ENCODE measurements around the gene MBP.
"Not testable (repeated sequence)": the region's sequence is repeated elsewhere in the genome, so short reads cannot be mapped to it uniquely, and the experiment has no call there.

Gene MBP

DNA sequence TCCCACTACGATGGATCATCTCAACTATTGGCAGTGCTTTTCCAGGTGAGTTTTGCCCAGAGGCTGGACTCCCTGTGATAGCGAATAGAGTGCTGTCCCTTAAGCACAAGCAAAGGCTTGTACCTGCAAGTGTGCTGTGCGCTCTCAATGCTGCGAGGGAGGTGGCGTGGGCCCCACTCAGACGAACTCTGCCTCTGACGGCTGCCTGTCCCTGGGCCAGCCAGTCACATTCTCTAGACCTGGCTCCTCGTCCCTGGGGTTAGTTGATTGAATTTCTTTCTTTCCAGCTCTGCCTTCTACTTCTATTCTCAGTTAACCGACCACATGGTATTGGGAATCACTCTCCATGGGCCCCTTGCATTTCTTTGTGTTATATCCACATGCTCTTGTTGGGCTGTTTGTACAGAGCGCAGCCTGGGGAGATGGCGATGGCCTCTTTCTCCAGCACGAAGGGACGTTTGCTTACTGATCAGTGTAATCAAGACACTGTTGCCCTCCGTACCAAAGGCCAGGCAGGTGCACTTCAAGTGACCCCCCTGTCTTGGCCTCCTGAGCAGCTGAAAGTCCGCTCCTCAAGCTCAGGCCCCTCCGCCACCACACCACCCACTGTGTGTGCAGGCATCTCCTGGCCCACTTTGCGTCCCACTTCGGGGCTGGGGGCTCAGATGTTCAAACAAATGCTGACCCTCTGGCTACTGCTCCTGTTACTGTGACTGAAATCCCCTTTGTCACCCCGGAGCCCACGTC is 158.9 kb downstream of the MBP start:
- in situ Hi-C loops (cut with HindIII; ENCODE audit: low pct_unique_long_range_greater_than_20kb, low sequenced_read_pairs): no loop called here
- TF ChIP-seq JUND (IDR thresholded peaks at IDR 0.05; ENCODE audit: low read depth): no peak
- no peak for DNase-seq (ENCODE audit: low read depth in 1 of 2, low spot score in 1 of 2)

DNA sequence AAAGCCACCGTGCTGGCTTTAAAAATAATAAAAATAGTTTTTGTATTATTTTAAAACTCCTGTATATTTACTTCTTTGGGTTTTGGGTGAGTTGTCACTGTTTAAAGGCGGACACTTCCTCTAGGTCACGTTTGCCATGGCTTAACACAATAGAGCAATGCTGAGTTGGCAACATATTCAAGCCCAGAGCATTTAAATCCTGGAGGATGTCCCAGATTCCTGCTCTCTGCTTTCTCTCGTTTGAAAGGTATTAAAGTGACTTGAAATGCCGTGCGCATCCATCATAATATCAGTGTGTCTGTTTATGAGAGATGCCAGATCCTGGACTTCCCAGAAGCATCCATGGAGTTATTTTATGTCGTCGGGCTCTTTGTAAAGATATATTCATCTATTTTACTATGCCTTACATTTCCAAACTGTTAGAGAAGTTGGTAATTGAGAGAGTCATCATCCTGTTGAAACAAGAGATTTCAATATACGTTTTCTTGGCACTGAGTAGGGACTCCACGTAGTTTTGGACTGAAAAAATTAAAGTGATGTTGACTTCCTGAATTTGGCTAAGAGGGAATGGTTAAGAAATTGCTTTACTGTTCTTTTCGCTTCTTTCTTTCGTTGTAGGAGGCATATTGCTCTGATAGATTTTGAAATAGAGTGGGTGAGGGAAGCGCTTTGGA is 159.6 kb downstream of the MBP start:
- TF ChIP-seq JUND (IDR thresholded peaks at IDR 0.05; ENCODE audit: low read depth): no peak
- in situ Hi-C loops (cut with HindIII; ENCODE audit: low pct_unique_long_range_greater_than_20kb, low sequenced_read_pairs): no loop called here
- no peak for DNase-seq (ENCODE audit: low read depth in 1 of 2, low spot score in 1 of 2)

DNA sequence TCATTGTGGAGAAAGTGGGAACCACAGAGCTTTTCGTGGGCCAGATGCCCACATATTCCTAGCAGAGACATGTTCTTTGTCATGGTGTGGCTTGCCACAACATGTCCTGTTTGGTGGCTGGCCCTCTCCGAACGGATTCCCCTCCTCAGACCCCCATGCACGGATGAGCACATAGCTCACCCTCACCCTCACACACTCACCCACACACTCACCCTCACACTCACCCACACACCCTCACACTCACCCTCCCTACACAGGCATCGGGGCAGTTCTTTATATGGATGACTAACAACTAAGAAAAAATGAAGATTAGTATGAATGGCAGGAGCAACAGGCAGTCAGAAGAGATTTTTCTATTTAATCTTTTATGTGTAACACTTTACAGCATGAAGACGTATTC is 160.3 kb downstream of the MBP start:
- DNase-seq (ENCODE audit: low read depth in 1 of 2, low spot score in 1 of 2): no peak
- TF ChIP-seq JUND (IDR thresholded peaks at IDR 0.05; ENCODE audit: low read depth): no peak
- in situ Hi-C loops (cut with HindIII; ENCODE audit: low pct_unique_long_range_greater_than_20kb, low sequenced_read_pairs): no loop called here

DNA sequence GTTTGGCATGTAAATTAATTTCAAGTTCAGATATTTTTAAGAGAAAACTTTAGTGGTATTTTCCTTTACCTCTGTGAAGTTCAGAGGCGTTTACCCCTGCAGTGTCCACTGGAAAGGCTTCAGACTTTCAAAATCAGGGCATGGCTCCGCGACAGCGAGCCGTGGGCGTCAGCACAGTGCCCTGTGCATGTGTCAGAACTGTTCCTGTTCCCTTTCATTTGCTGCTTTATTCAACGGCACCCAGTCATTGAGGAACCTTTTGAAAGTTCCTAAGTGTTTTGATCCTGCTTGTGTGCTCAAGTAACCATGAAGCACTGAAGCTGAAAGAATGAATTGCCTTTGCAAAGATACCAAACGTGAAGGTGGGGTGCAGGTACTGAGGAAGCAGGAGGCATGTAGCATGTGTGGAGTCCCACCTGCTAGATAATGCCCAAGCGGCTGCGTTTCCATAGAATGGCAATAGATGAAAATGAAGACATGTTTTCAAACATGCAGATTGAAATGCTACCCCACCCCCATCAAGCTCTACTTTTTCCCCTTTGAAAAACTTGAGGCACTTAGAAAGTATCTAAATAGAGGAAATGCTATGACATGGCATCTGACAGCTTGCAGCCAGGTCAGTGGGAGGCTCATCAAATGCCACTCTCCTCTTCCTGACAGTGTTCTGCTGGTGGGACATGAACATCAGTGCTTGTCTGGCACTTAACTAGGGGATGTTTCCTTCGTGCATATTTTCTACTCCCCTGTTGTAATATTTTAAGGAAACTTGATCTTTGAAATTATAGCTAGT is 161.6 kb downstream of the MBP start:
- DNase-seq (ENCODE audit: low read depth in 1 of 2, low spot score in 1 of 2): no peak
- in situ Hi-C loops (cut with HindIII; ENCODE audit: low pct_unique_long_range_greater_than_20kb, low sequenced_read_pairs): no loop called here
- no peak for TF ChIP-seq JUND (IDR thresholded peaks at IDR 0.05; ENCODE audit: low read depth)

DNA sequence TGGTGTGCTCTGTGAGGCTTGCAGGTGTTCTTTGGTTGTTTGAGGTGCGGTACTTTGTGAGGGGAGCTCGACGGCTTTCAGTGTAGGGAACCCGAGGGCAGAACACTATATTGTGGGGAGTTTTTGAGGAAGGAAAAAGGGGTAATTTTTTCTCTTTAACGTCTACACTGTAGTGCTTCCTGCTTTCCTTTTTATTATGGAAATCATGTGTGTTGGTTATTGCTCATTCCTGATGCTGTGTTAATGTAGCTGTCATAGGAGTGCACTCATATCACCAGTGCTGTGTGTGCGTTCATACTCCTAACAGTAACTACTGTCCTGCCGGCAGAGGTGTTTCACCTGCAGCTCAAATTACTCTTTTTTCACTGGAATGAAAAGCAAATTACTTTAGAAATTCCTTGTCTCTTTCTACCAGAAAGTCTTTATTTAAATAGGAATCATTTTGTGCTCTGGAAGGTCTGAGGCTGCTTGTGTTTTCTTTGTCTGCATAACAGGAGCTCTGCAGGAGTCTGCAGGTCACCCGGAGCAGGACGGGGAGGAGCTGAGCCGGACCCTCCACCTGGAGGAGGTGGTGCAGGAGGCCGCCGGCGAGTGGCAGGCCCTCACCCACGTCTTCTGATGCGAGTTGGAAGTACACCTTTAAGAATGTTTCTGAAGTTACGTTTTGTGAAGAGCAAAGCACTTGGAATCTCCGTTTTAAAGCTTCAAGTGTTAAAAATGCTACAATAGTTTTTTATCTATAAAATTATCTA is 164.7 kb downstream of the MBP start:
- in situ Hi-C loops (cut with HindIII; ENCODE audit: low pct_unique_long_range_greater_than_20kb, low sequenced_read_pairs): no loop called here
- no peak for DNase-seq (ENCODE audit: low read depth in 1 of 2, low spot score in 1 of 2)
- TF ChIP-seq JUND (IDR thresholded peaks at IDR 0.05; ENCODE audit: low read depth): no peak

DNA sequence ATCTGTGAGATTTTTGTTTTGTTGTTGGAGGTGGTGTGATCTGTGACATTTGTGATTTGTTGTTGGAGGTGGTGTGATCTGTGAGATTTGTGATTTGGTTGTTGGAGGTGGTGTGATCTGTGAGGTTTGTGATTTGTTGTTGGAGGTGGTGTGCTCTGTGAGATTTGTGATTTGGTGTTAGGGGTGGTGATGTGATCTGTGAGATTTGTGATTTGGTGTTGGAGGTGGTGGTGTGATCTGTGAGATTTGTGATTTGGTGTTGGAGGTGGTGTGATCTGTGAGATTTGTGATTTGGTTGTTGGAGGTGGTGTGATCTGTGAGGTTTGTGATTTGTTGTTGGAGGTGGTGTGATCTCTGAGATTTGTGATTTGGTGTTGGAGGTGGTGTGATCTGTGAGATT is 165.3 kb downstream of the MBP start:
- DNase-seq (ENCODE audit: low read depth in 1 of 2, low spot score in 1 of 2); in situ Hi-C loops (cut with HindIII; ENCODE audit: low pct_unique_long_range_greater_than_20kb, low sequenced_read_pairs): not testable (repeated sequence)

DNA sequence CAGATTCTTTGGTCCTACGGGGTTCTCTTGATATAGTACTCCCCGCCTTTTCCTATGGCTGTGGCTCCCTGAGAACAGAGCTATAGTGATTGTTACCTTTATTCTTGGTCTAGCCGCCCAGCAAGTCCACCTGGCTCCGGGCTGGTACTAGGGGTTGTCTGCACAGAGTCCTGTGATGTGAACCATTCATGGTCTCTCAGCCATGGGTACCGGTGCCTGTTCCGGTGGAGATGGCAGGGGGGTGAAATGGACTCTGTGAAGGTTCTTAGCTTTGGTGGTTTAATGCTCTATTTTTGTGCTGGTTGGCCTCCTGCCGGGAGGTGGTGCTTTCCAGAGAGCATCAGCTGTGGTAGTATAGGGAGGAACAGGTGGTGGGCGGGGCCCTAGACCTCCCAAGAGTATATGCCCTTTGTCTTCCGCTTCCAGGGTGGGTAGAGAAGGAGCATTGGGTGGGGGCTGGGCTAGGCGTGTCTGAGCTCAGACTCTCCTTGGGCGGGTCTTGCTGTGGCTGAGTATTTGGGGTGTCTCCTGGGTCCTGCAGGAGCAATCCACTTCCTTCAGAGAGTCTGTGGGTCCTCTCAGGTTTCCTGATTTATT is 166.9 kb downstream of the MBP start:
- in situ Hi-C loops (cut with HindIII; ENCODE audit: low pct_unique_long_range_greater_than_20kb, low sequenced_read_pairs); DNase-seq (ENCODE audit: low read depth in 1 of 2, low spot score in 1 of 2): not testable (repeated sequence)

DNA sequence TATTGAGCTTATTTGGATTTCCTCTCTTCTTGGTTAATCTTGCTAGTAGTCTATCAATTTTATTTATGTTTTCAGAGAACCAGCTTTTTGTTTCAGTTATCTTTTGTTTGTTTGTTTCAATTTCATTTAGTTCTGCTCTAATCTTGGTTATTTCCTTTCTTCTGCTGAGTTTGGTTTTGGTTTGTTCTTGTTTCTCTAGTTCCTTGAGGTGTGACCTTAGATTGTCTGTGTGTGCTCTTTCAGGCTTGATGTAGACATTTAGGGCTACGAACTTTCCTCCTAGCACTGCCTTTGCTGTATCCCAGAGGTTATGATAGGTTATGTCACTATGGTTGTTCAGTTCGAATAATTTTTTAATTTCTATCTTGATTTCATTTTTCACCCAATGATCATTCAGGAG is 168.6 kb downstream of the MBP start:
- DNase-seq (ENCODE audit: low read depth in 1 of 2, low spot score in 1 of 2): no peak
- in situ Hi-C loops (cut with HindIII; ENCODE audit: low pct_unique_long_range_greater_than_20kb, low sequenced_read_pairs): no loop called here
- TF ChIP-seq JUND (IDR thresholded peaks at IDR 0.05; ENCODE audit: low read depth): no peak

DNA sequence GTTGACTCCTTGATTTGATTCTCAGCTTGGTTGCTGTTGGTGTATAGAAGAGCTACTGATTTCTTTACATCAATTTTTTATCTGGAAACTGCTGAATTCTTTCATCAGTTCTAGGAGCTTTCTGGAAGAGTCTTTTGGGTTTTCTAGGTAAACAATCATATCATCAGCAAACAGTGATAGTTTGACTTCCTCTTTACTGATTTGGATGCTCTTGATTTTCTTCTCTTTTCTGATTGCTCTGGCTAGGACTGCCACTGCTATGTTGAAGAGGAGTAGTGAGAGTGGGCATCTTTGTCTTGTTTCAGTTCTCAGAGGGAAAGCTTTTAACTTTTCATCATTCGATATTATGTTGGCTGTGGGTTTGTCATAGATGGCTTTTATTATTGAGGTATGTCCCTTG is 169.7 kb downstream of the MBP start:
- in situ Hi-C loops (cut with HindIII; ENCODE audit: low pct_unique_long_range_greater_than_20kb, low sequenced_read_pairs): no loop called here
- no peak for DNase-seq (ENCODE audit: low read depth in 1 of 2, low spot score in 1 of 2)
- no peak for TF ChIP-seq JUND (IDR thresholded peaks at IDR 0.05; ENCODE audit: low read depth)

DNA sequence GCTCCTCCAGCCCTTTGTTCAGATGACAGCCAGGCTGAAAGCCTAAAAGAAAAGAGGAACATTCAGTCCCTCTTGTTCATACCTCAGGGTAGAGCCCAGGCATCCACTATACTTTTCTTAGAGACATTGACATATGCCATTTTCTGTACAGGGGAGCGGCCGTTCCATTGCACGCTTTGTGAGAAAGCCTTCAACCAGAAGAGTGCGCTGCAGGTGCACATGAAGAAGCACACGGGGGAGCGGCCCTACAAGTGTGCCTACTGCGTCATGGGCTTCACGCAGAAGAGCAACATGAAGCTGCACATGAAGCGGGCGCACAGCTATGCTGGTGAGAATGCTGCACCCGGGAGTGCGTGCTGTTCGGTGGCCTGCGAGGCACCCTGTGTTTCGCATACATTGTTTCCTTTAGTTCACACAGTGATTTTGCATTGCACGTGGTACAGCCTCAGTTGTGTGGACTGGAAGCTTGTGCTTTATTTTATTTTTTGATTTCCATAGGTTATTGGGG is 172.0 kb downstream of the MBP start:
- no peak for TF ChIP-seq JUND (IDR thresholded peaks at IDR 0.05; ENCODE audit: low read depth)
- in situ Hi-C loops (cut with HindIII; ENCODE audit: low pct_unique_long_range_greater_than_20kb, low sequenced_read_pairs): no loop called here
- DNase-seq (ENCODE audit: low read depth in 1 of 2, low spot score in 1 of 2): no peak

DNA sequence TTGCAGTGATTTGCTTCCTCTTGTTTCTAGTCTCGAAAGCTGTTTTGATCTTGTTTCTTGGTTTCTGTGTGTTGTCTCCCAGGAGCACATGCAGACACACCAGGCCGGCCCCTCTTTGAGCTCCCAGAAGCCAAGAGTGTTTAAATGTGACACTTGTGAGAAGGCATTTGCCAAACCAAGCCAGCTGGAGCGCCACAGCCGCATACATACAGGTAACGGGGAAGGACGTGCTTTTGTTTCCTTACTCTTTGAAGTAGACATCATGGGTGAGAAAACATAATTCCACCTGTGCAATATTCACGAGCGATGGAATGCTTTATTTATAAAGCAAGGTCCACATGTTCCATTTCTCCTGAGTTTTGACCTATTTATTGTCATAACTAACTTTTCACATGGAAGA is 173.0 kb downstream of the MBP start:
- in situ Hi-C loops (cut with HindIII; ENCODE audit: low pct_unique_long_range_greater_than_20kb, low sequenced_read_pairs): no loop called here

More for the DNA sequence above, 173.0 kb downstream of the MBP start:
- no peak for DNase-seq (ENCODE audit: low read depth in 1 of 2, low spot score in 1 of 2)
- TF ChIP-seq JUND (IDR thresholded peaks at IDR 0.05; ENCODE audit: low read depth): no peak
